K562 (cell line): ENCODE data around the gene ARL8A. TPM values are rescaled to one million over a fixed set of nuclear protein-coding genes. Genes with fewer than 3 reads are reported as not detected.

ENCODE experiments used
- ATAC-seq: fragments of 200-7000 bp; cut with Tn5 transposase; 3 replicates; pipeline ENCODE4 v1.9.1; 2020; ENCODE audit warnings: moderate library complexity
- BruUV-seq: library from RNA; stranded (reverse); fragments of 400-500 nt; replicated peaks from 2 replicates; lab custom pipeline; 2021; lab: Mats Ljungman, UMichigan
- CTCF ChIA-PET: fragments of 300-600 bp; formaldehyde crosslinking; extraction: SDS; loops from one replicate; lab custom pipeline; 2021; ENCODE audit warnings: low intra/inter-chr PET ratio; lab: Yijun Ruan, JAX
- POLR2A ChIA-PET: fragments of 300-600, 350-650 bp; sonication (Branson Sonifier 250); formaldehyde crosslinking; extraction: SDS; loops from one replicate; lab custom pipeline; 2021; ENCODE audit warnings: antibody characterized with exemption, inconsistent platforms; lab: Yijun Ruan, JAX
- DNase-seq, 4 experiments: peaks; one replicate each; pipeline versions ENCODE4 v3.0.0 to v3.0.0-alpha.2; 2011 to 2018; ENCODE audit warnings: low spot score in 3 of 4, mixed read lengths in 3 of 4; ENCODE audit errors: extremely low read depth in 1 of 4
- FAIRE-seq: peaks from 2 replicates; lab custom pipeline; 2011; peaks lifted over from hg19 to GRCh38; lab: Jason Lieb, UNC
- H2AFZ ChIP-seq: 2 replicates; pipeline ENCODE4 v1.6.0; 2011; ENCODE audit warnings: low read depth, low read length, control low read depth, inconsistent platforms
- H3K27ac ChIP-seq: fragments of 200-600 bp; 3 replicates; pipeline ENCODE4 v1.8.0; 2011; ENCODE audit warnings: low read depth, mild to moderate bottlenecking, control low read depth, inconsistent platforms, low read length, moderate library complexity, mixed read lengths; ENCODE audit errors: extremely low read depth
- H3K27me3 ChIP-seq, 2 experiments: fragments of 300-600 bp in 1 of 2; 2 replicates in 1 of 2; 3 replicates in 1 of 2; pipeline versions ENCODE4 v1.6.0 to v1.8.0; 2011; ENCODE audit warnings: inconsistent platforms in 2 of 2, low read length in 2 of 2, mild to moderate bottlenecking in 1 of 2, mixed read lengths in 1 of 2, moderate library complexity in 1 of 2; ENCODE audit not compliant: control insufficient read depth in 2 of 2, insufficient read depth in 2 of 2
- H3K36me3 ChIP-seq: fragments of 300-600 bp; 3 replicates; pipeline ENCODE4 v1.8.0; 2011; ENCODE audit warnings: mild to moderate bottlenecking, low read length, inconsistent platforms; ENCODE audit not compliant: control insufficient read depth, insufficient read depth
- H3K4me1 ChIP-seq, 2 experiments: fragments of 200-600 bp in 1 of 2; replicated peaks in 1 of 2; 2 replicates in 1 of 2; 3 replicates in 1 of 2; pipeline versions ENCODE4 v1.5.1 to v1.8.0; 2011; ENCODE audit warnings: inconsistent platforms in 2 of 2, low read length in 2 of 2, mild to moderate bottlenecking in 1 of 2, mixed read lengths in 1 of 2, moderate library complexity in 1 of 2; ENCODE audit not compliant: control insufficient read depth in 2 of 2, insufficient read depth in 2 of 2
- H3K4me2 ChIP-seq: 2 replicates; pipeline ENCODE4 v1.6.1; 2011; ENCODE audit warnings: low read length, control low read depth, inconsistent platforms, mixed read lengths; ENCODE audit not compliant: insufficient read depth
- H3K4me3 ChIP-seq: fragments of 200-600 bp; sonication (generic), shearing (Covaris generic); 2 replicates; pipeline ENCODE4 v1.5.1; 2016; ENCODE audit warnings: control low read depth, inconsistent platforms
- H3K79me2 ChIP-seq: fragments of 200-600 bp; 3 replicates; pipeline ENCODE4 v1.8.0; 2011; ENCODE audit warnings: low read length, inconsistent platforms; ENCODE audit not compliant: control insufficient read depth, insufficient read depth
- H3K9ac ChIP-seq, 2 experiments: 2 replicates each; pipeline versions ENCODE4 v1.6.0 to v1.6.1; 2011; ENCODE audit warnings: low read depth in 2 of 2, low read length in 2 of 2, control low read depth in 1 of 2, inconsistent platforms in 1 of 2, mild to moderate bottlenecking in 1 of 2, mixed read lengths in 1 of 2; ENCODE audit not compliant: insufficient read depth in 1 of 2
- H3K9me1 ChIP-seq: one replicate; pipeline ENCODE4 v1.6.0; 2011; ENCODE audit warnings: inconsistent platforms, mild to moderate bottlenecking, low read length, moderate library complexity; ENCODE audit not compliant: control insufficient read depth, insufficient read depth
- H3K9me3 ChIP-seq: replicated peaks from 2 replicates; pipeline ENCODE4 v1.5.1; 2011; ENCODE audit warnings: low read depth, low read length, inconsistent platforms; ENCODE audit not compliant: control insufficient read depth, insufficient read depth
- H4K20me1 ChIP-seq: replicated peaks from 2 replicates; pipeline ENCODE4 v1.6.1; 2011; ENCODE audit warnings: low read length, inconsistent platforms, mixed read lengths; ENCODE audit not compliant: control insufficient read depth, insufficient read depth
- CBFA2T3 ChIP-seq: fragments of 450-650 bp; IDR thresholded peaks from 2 replicates; pipeline ENCODE4 v1.6.1; 2017
- EGR1 ChIP-seq: fragments of 450-650 bp; conservative IDR thresholded peaks from 2 replicates; pipeline ENCODE4 v1.6.1; 2017; ENCODE audit warnings: mild to moderate bottlenecking
- ETV5 ChIP-seq: sonication (generic); formaldehyde crosslinking; IDR thresholded peaks from 2 replicates; pipeline ENCODE4 v1.4.0; 2020; ENCODE audit warnings: low read depth, mild to moderate bottlenecking, missing genetic modification reagents
- GABPB1 ChIP-seq: sonication (generic); formaldehyde crosslinking; IDR thresholded peaks from 2 replicates; pipeline ENCODE4 v1.8.0; 2022; ENCODE audit warnings: mild to moderate bottlenecking, missing genetic modification reagents
- GTF2F1 ChIP-seq: IDR thresholded peaks from 2 replicates; pipeline ENCODE4 v1.6.1; 2011; ENCODE audit warnings: low read depth, low read length, improper control_type of control experiment
- PRMT5 ChIP-seq: sonication (generic); formaldehyde crosslinking; IDR thresholded peaks from 2 replicates; pipeline ENCODE4 v1.5.0; 2020; ENCODE audit warnings: missing genetic modification reagents
- RBFOX2 ChIP-seq: fragments of 200-400 bp; formaldehyde crosslinking; IDR thresholded peaks from 2 replicates; pipeline ENCODE4 v1.6.1; 2017; ENCODE audit warnings: low read depth, mild to moderate bottlenecking, low read length, moderate library complexity
- SPI1 ChIP-seq: IDR thresholded peaks from 2 replicates; pipeline ENCODE4 v1.6.1; 2011; ENCODE audit warnings: low read depth, low read length, control low read depth, borderline replicate concordance
- ZBTB7A ChIP-seq: IDR thresholded peaks from 2 replicates; pipeline ENCODE4 v1.6.1; 2011; ENCODE audit warnings: low read depth, mild to moderate bottlenecking, low read length, moderate library complexity, borderline replicate concordance; ENCODE audit not compliant: control insufficient read depth
- WGBS: fragments of 100-300 bp; shearing (Covaris generic); methylation state at CpG from one replicate; pipeline ENCODE4 v1.1.6; 2016; ENCODE audit warnings: low coverage, mixed read lengths; ENCODE audit not compliant: insufficient coverage; ENCODE audit errors: missing lambda C conversion rate; 5-methylcytosine and 5-hydroxymethylcytosine counted together
- in situ Hi-C: fragments of 300-500 bp; cut with MboI; formaldehyde crosslinking; loops from 4 replicates; pipeline ENCODE4 v1.15.0; 2018; ENCODE audit warnings: inconsistent platforms, mixed read lengths
- intact Hi-C: fragments of 100-400 bp; cut with micrococcal nuclease; formaldehyde crosslinking; loops from 2 replicates; pipeline ENCODE4 v1.14.2; 2022
- polyA plus RNA-seq, 8 experiments: library from polyadenylated mRNA; depleted of rRNA in 4 of 8; stranded (reverse) in 5 of 8; unstranded in 3 of 8; fragments of >200 nt; fragmentation: Nextera tagmentation in 2 of 8; fragmentation: Illumina TruSeq in 1 of 8; extraction: Ambion mirVana in 2 of 8; extraction: Trizol in 1 of 8; gene quantifications; 2 replicates each; pipeline versions ENCODE4 v1.2.1 to v1.2.3, GENCODE V29; 2011 to 2014; ENCODE audit warnings: inconsistent platforms in 1 of 8, missing spikeins in 1 of 8
- total RNA-seq, 7 experiments: library from RNA; depleted of rRNA in 6 of 7; stranded (reverse); fragments of >200 nt in 6 of 7; fragmentation: Illumina TruSeq in 2 of 7; extraction: Trizol in 2 of 7; gene quantifications; 2 replicates each; pipeline versions ENCODE4 v1.2.1 to v1.2.3, GENCODE V29; 2011 to 2021; ENCODE audit warnings: low replicate concordance in 1 of 7

The ARL8A gene
- total and polyA plus RNA-seq, 9 of the 15 experiments (the other 6 are each of a cell fraction or from before 2014, with no cell fraction given): 0.17 to 27.3 (median 15.6) TPM

GRCh38 chr1:202150602-202151001 is 6.1 kb upstream of the ARL8A start:
- Histone ChIP-seq H3K4me1 (peaks cover 18 to 22% of the 10 kb centered on the region in 2 experiments), H3K4me2 (no peak overlapping the region), H3K36me3 (peaks cover 88% of the 10 kb centered on the region), H2AFZ (no peak overlapping the region), H3K79me2 (peaks cover 16% of the 10 kb centered on the region; the same call in 1 of the 3 replicates), H3K27ac (peak overlapping the region; percentile 30; the same call in 1 of the 3 replicates), H3K4me3 (no peak overlapping the region), H4K20me1 (peaks cover 7% of the 10 kb centered on the region; the same call in 1 of the 2 replicates), H3K27me3 (no peaks in the 10 kb centered on the region), H3K9ac (peak overlapping the region; percentile 10 to 53; a peak in 1 of 4 replicates), H3K9me3 (no peaks in the 10 kb centered on the region), H3K9me1 (no peaks in the 10 kb centered on the region)
- no TSS peak for BruUV-seq
- DNase-seq (no peak), FAIRE-seq (no peak), ATAC-seq (no peak; the same call in 2 of the 3 replicates)
- intact Hi-C loops: loop anchor here (10.0 kb wide), 1 partner anchor 654 kb away; the partner anchor contains the start of gene KDM5B
- ChIA-PET CTCF (no interaction called here), POLR2A (interaction anchor here (0.7 to 1.3 kb wide), 3 partner anchors 24 to 57 kb away, joined by 3 to 4 read pairs (median 4); no protein-coding TSS in a partner anchor)
- WGBS: 52% methylated on average over 8 of the region's 8 CpGs
- in situ Hi-C loops: no loop called here
- TF ChIP-seq SPI1 (0 out of 2 replicates have a peak, but pooled peaks have one; percentile 22), PRMT5 (no peak), RBFOX2 (peak; percentile 3; the same call in 1 of the 2 replicates), CBFA2T3 (0 out of 2 replicates have a peak, but pooled peaks have one; percentile 10), GTF2F1 (no peak), EGR1 (0 out of 2 replicates have a peak, but pooled peaks have one; percentile 34), ZBTB7A (peak; percentile 55; the same call in 1 of the 2 replicates), GABPB1 (CRISPR knock-in tag) (no peak), ETV5 (CRISPR knock-in tag) (0 out of 2 replicates have a peak, but pooled peaks have one; percentile 25)
